ENCODE measurements around the gene NWD2. TPM values are rescaled to one million over a fixed set of nuclear protein-coding genes. Genes with fewer than 3 reads are reported as not detected.

The NWD2 gene
- total RNA-seq, 1 donor from 2014 or later: not detected

DNA sequence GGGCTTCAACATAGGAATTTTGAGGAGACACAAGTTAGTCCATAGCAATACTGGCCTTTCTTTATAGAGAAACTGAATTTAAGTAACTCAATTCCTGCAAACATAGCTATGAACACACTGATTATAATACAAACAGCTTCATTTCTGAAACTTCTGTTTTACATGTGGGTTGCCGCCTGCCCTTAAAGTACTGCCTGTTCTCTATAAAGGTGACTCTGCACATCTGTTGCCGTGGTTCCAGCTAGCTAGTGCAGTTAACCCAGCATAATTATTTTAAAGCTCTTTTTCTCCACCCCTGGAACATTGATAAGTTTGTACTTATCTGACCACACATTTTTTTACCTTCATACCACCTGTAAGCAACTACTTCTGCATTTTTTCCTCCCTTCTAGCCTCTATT lies 177.6 kb downstream of the NWD2 start:
- Mint-ChIP-seq H3K4me1 (ENCODE audit: unreplicated experiment) (no peaks in the 10 kb centered on the region), H3K36me3 (ENCODE audit: unreplicated experiment) (no peaks in the 10 kb centered on the region), H3K9me3 (ENCODE audit: unreplicated experiment) (peaks cover 6% of the 10 kb centered on the region), H3K27ac (ENCODE audit: unreplicated experiment) (no peak overlapping the region), H3K27me3 (ENCODE audit: unreplicated experiment) (peaks cover 5% of the 10 kb centered on the region), H3K4me3 (ENCODE audit: unreplicated experiment) (no peak overlapping the region)
- DNase-seq (ENCODE audit: extremely low spot score, unreplicated experiment): no peak
- no peak for TF ChIP-seq CTCF (IDR thresholded peaks at IDR 0.05)

- TF ChIP-seq CTCF (IDR thresholded peaks at IDR 0.05): no peak
- H3K4me1 Mint-ChIP-seq (ENCODE audit: unreplicated experiment): no peaks in the 10 kb centered on the region
- H3K27ac Mint-ChIP-seq (ENCODE audit: unreplicated experiment): no peak overlapping the region
- H3K4me3 Mint-ChIP-seq (ENCODE audit: unreplicated experiment): no peak overlapping the region
- peaks cover 6% of the 10 kb centered on the region for H3K9me3 Mint-ChIP-seq (ENCODE audit: unreplicated experiment)
- peaks cover 5% of the 10 kb centered on the region for H3K27me3 Mint-ChIP-seq (ENCODE audit: unreplicated experiment)
- DNase-seq (ENCODE audit: extremely low spot score, unreplicated experiment): no peak
- H3K36me3 Mint-ChIP-seq (ENCODE audit: unreplicated experiment): no peaks in the 10 kb centered on the region
Observed at GRCh38 chr4:37422638-37423037, 178.1 kb downstream of the NWD2 start.

GRCh38 chr4:37423310-37423709 lies 178.8 kb downstream of the NWD2 start:
- H3K36me3 Mint-ChIP-seq (ENCODE audit: unreplicated experiment): no peaks in the 10 kb centered on the region
- TF ChIP-seq CTCF (IDR thresholded peaks at IDR 0.05): no peak
- no peaks in the 10 kb centered on the region for H3K4me1 Mint-ChIP-seq (ENCODE audit: unreplicated experiment)
- H3K9me3 Mint-ChIP-seq (ENCODE audit: unreplicated experiment): peaks cover 6% of the 10 kb centered on the region
- no peak overlapping the region for H3K27ac Mint-ChIP-seq (ENCODE audit: unreplicated experiment)
- no peak for DNase-seq (ENCODE audit: extremely low spot score, unreplicated experiment)
- no peak overlapping the region for H3K4me3 Mint-ChIP-seq (ENCODE audit: unreplicated experiment)
- peaks cover 5% of the 10 kb centered on the region for H3K27me3 Mint-ChIP-seq (ENCODE audit: unreplicated experiment)

DNA sequence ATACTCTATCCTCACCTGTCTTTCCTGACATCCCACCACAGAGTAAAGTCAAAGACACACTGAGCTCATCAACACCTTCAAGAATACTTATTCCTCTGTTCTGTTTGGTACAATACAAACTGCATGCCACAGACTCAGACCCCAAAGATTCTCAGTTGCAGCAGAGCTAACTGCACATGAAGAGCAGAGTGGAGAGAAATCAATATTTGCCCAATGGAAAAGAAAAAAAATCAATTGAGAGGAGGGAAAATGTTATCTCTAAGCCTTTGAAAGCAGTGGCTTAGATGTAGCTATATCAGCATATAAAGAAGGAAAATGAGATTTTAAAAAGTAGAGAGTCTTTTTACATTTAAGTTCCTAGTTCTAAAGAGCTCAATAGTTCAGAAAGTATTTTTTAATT lies 180.2 kb downstream of the NWD2 start:
- Mint-ChIP-seq H3K27me3 (ENCODE audit: unreplicated experiment) (peaks cover 5% of the 10 kb centered on the region), H3K9me3 (ENCODE audit: unreplicated experiment) (no peaks in the 10 kb centered on the region), H3K36me3 (ENCODE audit: unreplicated experiment) (no peaks in the 10 kb centered on the region), H3K4me3 (ENCODE audit: unreplicated experiment) (no peak overlapping the region), H3K4me1 (ENCODE audit: unreplicated experiment) (no peaks in the 10 kb centered on the region), H3K27ac (ENCODE audit: unreplicated experiment) (no peak overlapping the region)
- DNase-seq (ENCODE audit: extremely low spot score, unreplicated experiment): no peak
- TF ChIP-seq CTCF (IDR thresholded peaks at IDR 0.05): no peak

- Mint-ChIP-seq H3K27ac (ENCODE audit: unreplicated experiment) (no peak overlapping the region), H3K27me3 (ENCODE audit: unreplicated experiment) (peaks cover 7% of the 10 kb centered on the region), H3K9me3 (ENCODE audit: unreplicated experiment) (no peaks in the 10 kb centered on the region), H3K36me3 (ENCODE audit: unreplicated experiment) (no peaks in the 10 kb centered on the region), H3K4me3 (ENCODE audit: unreplicated experiment) (no peak overlapping the region), H3K4me1 (ENCODE audit: unreplicated experiment) (no peaks in the 10 kb centered on the region)
- TF ChIP-seq CTCF (IDR thresholded peaks at IDR 0.05): no peak
- no peak for DNase-seq (ENCODE audit: extremely low spot score, unreplicated experiment)
Observed at GRCh38 chr4:37425857-37426256, 181.3 kb downstream of the NWD2 start.

Measured in osteocyte (in vitro differentiated cells).